Measurements from ENCODE around the gene SOST. TPM values are rescaled to one million over a fixed set of nuclear protein-coding genes. Genes with fewer than 3 reads are reported as not detected.
A peak's percentile ranks its signal among the peaks of the same experiment; 100 is the strongest.

SOST gene
- total RNA-seq, 4 donors from 2014 or later: 0.49 TPM; not detected in 3

GRCh38 chr17:43774304-43775250, 16.0 kb upstream of the SOST start:
- 91 to 97% methylated on average over 13 to 15 of the region's 16 CpGs for WGBS, 2 donors
- Histone ChIP-seq H3K4me3 (no peak overlapping the region), H3K27ac (no peak overlapping the region), H3K27me3 (peaks cover 0 to 5% (median 0%) of the 10 kb centered on the region in 4 donors), H3K36me3 (peaks cover 11 to 72% (median 15%) of the 10 kb centered on the region in 3 donors), H3K4me1 (peaks cover 6 to 62% (median 25%) of the 10 kb centered on the region in 3 donors), H3K9me3 (no peaks in the 10 kb centered on the region)
- TF ChIP-seq POLR2A (IDR thresholded peaks at IDR 0.05) (no peak), CTCF (IDR thresholded peaks at IDR 0.05) (no peak)
- intact Hi-C loops (cut with DNase I): no loop called here
- DNase-seq: no peak

- H3K36me3 ChIP-seq: peaks cover 13 to 87% (median 24%) of the 10 kb centered on the region in 3 donors
- H3K27ac ChIP-seq: peak overlapping the region; percentile 34 to 75 (median 64)
- peaks cover 10 to 66% (median 27%) of the 10 kb centered on the region in 3 donors for H3K4me1 ChIP-seq
These were observed 14.5 kb upstream of the SOST start for GRCh38 chr17:43772877-43773648.

GRCh38 chr17:43771463-43771862, 12.9 kb upstream of the SOST start:
- 90% methylated on average over 9 of the region's 9 CpGs; no CpG with 5 or more reads in 1 of the 2 donors for WGBS, 2 donors
- peaks cover 6 to 50% (median 13%) of the 10 kb centered on the region in 3 donors for H3K4me1 ChIP-seq
- no peak overlapping the region for H3K4me3 ChIP-seq
- no peak for TF ChIP-seq CTCF (IDR thresholded peaks at IDR 0.05)
- TF ChIP-seq POLR2A (IDR thresholded peaks at IDR 0.05): no peak
- no peak for DNase-seq
- H3K9me3 ChIP-seq: no peaks in the 10 kb centered on the region
- intact Hi-C loops (cut with DNase I): no loop called here
- peaks cover 13 to 93% (median 24%) of the 10 kb centered on the region in 3 donors for H3K36me3 ChIP-seq
- H3K27ac ChIP-seq: no peak overlapping the region
- H3K27me3 ChIP-seq: no peaks in the 10 kb centered on the region

More at GRCh38 chr17:43772877-43773648, 14.5 kb upstream of the SOST start:
- DNase-seq: no peak
- no peak for TF ChIP-seq CTCF (IDR thresholded peaks at IDR 0.05)
- no peak for TF ChIP-seq POLR2A (IDR thresholded peaks at IDR 0.05)
- Histone ChIP-seq H3K4me3 (no peak overlapping the region), H3K9me3 (no peaks in the 10 kb centered on the region), H3K27me3 (no peaks in the 10 kb centered on the region)
- WGBS, 2 donors: 67 to 68% methylated on average over 9 to 10 of the region's 10 CpGs
- intact Hi-C loops (cut with DNase I): no loop called here

GRCh38 chr17:43770957-43771356, 12.4 kb upstream of the SOST start:
- H3K4me3 ChIP-seq: no peak overlapping the region
- H3K27ac ChIP-seq: no peak overlapping the region
- 75 to 82% methylated on average over 1 to 2 of the region's 2 CpGs for WGBS, 2 donors
- intact Hi-C loops (cut with DNase I): no loop called here
- peaks cover 4 to 45% (median 10%) of the 10 kb centered on the region in 3 donors for H3K4me1 ChIP-seq
- peaks cover 13 to 89% (median 24%) of the 10 kb centered on the region in 3 donors for H3K36me3 ChIP-seq
- no peaks in the 10 kb centered on the region for H3K9me3 ChIP-seq
- TF ChIP-seq POLR2A (IDR thresholded peaks at IDR 0.05) (no peak), CTCF (IDR thresholded peaks at IDR 0.05) (no peak)
- DNase-seq: no peak
- no peaks in the 10 kb centered on the region for H3K27me3 ChIP-seq

Measured in esophagus squamous epithelium (tissue), 5 donors.